GM19395 (cell line): ENCODE results near the gene PRDM16.
"Not testable (repeated sequence)": the region's sequence is repeated elsewhere in the genome, so short reads cannot be mapped to it uniquely, and the experiment has no call there.

Experiments
- ATAC-seq: cut with Tn5 transposase; IDR thresholded peaks from one replicate; pipeline ENCODE4 v1.9.1; 2021; ENCODE audit warnings: mild to moderate bottlenecking, moderate library complexity; ENCODE audit not compliant: unreplicated experiment

Gene PRDM16

DNA sequence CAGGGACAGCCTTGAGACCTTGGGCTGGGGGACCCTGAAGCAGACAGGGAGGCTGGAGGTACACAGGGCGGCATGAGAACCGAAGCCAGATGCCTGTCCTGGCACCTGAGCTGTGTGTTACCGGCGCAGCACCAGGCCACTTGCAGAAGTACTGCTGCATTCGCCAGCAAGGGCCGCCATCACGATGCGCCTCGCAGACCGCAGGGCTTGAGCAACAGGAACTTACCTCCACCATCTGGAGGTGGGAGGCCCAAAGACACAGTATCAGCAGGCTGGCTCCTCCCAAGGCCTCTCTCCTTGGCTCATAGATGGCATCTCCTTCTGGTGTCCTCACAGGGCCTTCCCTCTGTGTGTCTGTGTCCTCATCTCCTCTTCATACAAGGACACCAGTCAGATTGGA, 90.1 kb downstream of the PRDM16 start:
- ATAC-seq, result no peak

DNA sequence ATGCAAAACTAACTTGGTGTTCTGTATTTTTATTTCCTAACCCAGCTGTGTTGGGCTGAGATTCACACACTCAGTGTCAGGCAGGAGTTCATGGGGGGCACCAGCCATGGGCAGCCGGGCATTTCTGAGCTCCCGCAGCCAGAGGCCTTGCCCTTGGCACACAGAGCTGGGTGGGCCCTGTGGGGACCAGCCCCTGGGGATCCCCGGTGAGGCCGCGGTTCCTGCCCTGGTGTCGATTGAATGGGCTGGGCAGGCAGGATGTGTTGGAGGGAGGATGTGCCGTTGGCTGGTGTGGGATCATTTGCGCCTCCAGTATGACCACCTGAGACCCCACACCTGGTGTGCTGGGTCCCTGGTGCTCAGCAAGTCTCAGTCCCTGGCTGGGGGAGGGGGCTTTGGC, 91.0 kb downstream of the PRDM16 start:
- no peak for ATAC-seq

DNA sequence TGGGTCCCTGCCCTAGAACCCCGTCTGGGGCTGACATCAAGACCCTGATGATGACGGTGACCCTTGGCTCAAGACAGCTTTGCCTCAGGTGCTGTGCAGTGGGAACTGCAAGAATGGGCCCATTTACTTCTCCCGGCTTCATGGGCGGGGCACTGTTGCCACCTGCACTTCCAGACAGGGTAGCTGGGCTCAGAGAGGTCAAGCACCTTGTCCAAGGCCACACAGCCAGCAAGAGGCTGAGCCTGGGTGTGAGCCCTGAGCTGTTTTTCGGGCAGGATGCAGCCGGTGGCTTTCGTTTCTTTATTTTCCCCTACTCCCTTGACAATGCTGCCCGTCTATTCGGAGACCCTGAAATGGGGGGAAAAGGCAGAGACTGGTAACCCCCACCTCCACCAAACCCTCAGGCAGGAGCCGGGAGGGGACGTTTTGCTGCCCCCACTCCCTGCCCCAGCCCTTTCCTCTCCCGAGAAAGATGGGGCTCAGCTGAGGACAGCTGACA, 91.7 kb downstream of the PRDM16 start:
- ATAC-seq, result no peak

DNA sequence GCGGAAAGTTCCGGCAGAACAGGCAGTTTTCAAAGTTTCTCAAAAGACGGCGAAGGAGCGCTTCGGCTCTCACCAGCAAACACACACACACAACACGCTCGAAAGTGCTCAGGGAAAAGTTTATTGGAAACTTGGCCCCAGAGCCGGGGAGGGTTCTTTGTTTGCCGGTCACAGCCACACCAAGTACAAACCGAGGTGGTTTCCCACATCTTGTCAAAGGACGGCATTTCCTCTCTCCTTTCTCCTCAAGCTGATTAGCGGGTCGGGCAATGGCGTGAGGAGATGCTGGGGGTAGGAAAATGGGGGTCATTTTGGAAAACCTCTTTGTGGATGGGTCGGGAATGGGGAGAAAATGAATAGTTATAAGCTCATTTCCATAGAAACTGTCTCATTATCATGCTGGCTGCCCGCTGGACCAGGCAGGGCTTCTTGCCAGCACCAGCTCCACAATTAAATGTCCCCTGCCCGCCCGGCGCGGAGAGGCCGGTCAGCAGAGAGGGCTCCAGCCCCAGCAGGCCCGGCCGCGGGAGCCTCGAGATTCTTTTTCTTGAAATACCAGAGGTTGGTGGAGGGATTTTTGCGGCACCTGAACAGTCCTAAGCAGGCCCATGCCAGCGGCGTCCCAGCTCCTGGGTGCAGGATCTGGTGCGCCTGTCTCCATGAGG, 92.3 kb downstream of the PRDM16 start:
- no peak for ATAC-seq

DNA sequence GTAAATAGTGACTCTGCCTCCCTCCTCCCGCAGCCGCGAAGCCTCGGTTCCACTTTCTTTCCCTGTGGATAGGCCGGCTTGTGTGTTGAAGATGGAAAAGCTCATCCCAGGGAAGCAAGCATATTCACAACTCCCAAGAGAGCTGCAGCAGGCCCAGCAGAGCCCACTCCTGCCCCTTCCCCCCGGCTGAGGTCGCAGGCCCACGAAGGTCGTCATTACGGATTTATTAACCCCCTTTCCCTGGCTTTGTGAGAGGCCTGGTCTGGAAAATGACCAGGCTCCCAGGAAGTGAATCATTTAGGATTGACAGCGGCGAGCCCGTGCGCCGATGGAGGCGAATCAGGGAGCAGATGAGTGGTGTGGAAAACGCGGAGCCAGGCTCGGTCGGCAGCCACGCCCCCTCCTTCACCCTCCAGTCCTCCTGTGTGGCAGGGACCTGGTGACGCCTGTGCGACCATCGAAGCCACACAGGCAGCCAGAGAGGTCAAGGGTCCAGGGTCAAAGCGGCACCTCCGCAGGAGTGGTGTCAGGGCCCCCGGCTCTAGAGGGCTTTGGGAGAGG, 93.4 kb downstream of the PRDM16 start:
- no peak for ATAC-seq

DNA sequence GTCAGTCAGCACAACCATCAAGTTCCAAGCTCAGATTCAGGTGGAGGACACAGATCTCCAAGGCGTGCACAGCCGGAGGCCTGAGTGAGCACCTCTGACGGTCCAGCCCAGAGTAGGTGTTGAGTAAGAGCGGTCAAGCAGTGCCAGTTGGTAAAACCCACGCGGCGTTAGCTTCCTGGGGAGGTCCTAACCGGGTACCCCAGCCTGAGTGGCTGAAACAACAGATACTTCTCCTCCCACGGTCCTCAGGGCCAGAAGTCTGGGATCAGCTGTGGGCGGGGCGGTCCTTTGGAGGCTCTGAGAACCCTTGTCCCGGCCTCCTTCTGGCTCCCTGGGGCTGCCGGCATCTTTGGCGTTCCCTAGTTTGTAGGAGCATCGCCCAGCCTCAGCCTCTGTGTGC, 94.4 kb downstream of the PRDM16 start:
- no peak for ATAC-seq

DNA sequence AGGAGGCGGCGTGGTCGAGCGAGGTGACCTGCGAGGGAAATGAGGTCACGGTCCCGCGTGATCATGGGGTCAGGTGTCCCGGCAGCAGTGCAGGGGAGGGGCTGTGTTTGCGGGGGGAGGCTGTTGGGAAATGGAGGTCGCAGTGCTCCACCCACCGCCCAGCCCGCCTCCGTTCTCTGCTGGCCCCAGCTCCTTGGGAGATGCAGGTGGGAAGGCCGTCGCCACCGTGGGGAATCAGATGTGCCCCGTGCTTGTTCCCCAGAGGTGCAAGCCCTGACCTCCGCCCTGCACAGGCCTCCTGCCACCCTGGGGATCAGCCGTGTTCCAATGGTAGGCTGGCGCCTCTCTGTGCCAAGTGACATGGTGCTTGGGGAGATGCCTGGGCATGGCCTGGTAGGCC, 95.7 kb downstream of the PRDM16 start:
- ATAC-seq, result no peak

DNA sequence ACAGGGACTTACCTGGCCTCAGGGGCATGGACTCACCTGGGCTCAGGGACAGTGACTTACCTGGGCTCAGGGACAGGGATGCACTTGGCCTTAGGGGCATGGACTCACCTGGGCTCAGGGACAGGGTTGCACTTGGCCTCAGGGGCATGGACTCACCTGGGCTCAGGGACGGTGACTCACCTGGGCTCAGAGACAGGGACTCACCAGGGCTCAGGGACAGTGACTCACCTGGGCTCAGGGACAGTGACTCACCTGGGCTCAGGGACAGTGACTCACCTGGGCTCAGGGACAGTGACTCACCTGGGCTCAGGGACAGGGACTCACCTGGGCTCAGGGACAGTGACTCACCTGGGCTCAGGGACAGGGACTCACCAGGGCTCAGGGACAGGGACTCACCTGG, 96.2 kb downstream of the PRDM16 start:
- not testable (repeated sequence) for ATAC-seq

DNA sequence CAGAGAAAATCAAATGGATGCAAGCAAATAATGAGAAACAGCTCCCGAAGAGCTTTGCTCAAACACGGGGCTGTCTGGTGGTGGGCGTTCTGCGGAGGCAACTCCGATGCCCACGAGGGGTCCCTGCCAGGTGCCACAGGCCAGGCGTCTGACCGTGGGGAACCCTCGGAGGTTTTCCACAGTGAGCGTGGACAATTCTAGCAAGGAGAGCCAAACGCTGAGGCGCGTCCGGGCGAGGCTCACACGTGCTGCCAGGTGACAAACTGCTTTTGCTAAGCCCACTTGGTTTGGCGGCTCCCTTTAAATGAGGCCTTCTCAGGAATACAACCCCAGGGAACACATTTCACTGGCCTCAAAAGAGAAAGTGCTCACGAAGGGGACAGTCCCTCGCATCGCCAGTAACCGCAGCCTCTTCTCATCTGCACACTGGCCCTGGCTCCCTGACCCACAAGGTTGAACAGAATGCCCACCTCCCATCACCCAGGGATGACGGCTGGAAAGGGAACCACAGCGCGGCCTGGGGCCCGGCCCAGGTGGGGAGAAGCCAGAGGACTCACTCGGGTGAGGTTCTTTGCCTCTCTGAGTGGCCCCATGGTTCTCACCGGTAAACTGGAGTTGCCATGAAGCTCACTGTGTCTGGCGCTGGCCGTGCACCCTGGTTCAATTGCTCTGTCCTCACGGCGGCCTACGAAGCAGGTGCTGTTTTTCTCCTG, 97.4 kb downstream of the PRDM16 start:
- ATAC-seq, result no peak

DNA sequence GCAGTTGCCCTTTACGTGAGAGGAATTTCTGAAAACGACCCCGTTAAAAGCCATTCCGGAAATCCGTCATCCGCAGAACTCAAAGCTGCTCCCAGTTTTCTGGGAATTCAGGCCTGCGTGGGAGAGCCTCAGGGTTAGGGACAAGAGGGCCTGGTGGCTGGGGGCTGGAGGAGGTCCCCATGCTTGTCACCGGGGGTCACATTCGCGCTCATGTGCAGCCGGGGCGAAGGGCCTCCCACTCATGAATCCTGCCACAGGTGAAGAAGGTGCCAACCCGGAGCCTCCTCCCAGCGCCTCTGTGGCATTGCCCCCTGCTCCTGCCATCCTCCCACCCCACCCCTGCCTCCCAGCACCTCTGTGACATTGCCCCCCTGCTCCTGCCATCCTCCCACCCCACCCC, 98.3 kb downstream of the PRDM16 start:
- no peak for ATAC-seq

DNA sequence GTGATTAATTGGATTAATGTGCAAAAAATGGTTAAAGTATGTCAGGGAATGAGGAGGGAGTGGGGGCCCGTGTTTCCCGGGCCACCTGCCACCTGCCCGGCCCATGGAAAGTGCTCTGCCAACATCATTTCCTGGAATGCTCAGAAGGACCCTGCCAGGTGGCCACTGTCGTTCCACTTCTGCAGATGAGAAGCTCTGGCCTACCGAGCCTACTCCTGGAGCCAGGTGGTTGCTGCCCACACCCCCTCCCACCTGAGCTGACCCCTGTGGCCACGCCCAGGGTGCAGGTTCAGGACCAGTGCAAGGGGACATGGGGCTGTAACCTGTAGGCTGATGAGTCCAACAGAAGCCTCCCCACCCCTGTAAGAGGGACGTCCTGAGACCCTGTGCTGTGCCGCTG, 99.7 kb downstream of the PRDM16 start:
- ATAC-seq, result no peak

DNA sequence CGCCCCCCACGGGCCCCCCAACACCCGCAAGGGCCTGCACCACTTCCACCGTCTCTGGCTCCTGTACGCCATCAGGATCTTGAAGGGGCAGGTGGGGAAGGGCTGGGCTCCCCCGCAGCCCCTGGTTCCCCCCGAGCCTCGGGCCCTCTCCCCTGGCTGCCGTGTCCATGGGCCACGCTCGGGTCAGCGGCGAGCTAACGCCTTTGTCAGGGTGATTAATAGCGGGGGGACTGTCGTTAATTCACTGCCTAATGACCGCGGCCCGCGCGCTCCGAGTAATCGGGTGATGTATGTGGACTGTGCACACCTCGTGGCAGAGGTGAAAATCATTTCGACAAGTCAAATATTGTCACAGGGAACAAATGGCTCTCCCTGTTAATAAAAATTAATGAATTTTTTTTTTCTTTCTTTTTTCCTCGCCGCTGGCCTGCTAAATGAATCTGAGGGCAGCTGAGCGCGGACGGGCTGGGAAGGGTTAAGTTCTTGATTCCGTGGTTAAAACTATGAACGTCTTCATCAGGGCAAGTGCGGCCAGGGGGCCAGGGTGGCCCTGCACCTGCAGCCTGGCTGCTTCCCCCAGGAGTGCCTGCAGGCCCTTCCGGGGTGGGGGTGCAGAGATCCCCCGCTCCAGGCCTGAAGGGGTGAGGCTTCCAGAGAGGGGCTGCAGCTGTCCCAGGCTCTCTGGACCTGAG, 100.8 kb downstream of the PRDM16 start:
- no peak for ATAC-seq

DNA sequence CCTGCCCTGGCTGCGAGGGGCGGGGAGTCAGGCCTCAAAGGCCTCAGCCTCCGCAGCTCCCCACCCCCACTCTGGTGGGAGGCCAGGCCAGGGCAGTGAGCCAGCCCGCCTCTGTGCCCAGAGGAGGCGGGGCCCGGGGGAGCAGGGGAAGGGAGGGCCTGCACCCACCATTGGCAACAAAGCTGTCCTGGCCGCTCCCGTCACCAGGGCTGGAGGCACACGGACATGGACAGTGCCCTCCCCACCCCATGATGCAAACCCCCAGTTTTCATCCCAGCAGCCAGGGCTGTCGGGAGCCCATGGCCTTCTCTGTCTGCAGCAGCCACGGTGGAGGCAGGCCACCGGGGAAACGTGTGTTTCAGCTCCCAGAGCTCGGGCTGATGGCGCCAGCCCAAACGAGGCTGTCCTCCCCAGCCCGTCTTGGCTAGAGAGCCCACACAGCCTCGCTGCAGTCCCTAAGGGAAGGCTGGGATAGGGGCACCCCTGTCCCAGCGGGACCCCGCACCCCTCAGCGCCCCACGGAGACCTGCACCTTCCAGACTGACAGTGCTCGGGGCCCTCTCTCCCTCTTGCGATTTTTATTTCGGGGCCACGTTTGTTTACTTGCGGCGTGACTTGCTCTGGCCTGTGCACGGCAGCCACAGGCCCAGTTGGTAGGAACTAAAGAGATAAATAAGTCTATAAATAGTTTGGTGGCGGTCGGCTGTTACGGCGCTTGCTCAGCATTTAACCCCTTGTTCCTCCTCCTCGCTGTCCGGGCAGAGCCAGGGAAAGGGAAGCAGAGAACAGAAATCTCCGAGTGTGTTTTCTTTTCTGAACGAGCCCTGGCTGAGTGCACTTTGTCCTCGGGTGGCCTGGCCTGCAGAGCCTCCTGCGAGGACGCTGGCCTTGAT, 101.8 kb downstream of the PRDM16 start:
- no peak for ATAC-seq

DNA sequence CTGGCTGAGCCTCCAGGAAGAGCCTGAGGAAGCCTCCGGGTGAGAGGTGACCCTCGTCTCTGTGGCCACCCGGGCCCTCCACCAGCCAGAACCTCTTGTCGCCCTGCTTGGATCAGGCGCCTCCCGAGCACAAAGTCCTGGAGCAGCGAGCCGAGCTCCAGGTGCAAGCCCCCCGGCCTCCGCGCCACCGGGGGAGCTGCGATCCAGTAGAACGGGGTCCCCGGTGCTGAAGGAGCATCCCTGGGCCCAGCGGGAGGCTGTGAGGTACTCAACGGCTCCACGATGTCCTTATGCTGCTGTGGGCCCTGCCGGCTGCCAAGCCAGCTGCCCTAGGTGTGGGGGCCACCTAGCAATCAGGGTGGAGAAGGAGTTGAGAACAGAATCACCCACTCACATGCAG, 102.8 kb downstream of the PRDM16 start:
- no peak for ATAC-seq

DNA sequence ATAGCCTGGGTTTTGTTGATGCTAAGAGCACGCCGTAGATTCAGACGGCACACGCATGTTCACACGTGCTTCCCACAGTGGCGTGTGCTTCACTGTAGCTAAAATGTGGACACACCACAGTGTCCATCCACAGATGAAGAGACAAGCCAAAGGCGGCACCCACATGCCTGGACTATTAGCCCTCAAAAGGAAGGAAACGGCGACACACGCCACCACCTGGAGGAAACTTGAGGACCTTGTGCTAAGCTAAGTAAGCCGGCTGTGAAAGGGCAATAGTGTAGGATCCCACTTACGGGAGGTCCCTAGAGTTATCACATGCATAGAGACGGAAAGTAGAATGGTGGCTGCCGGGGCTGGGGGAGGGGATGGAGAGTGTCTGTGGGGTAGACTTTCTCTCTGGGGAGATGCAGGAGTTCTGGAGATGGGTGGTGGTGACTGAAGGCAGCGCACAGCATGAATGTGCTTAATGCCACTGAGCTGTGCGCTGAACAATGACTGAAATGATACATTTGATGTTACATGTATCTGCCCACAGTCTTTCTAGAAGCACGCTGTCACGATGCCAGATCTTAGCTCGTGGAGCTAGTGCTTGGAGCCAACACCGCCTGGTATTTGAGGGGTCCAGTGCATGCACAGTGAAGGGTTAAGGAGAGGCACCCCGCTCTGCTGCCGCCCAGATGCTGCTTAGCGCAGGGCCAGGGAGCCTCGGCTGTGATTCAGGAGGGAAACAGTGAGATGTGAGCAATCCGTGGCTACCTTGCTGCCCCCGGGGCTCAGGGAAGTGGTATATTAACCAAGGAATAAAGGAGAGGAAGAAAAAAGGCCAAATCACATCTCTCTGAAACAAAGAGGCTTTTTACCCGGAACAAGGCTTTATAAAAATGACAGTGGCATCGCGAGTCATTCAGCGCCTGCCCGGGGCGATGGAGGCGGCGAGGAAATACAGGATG, 103.7 kb downstream of the PRDM16 start:
- ATAC-seq, result no peak

DNA sequence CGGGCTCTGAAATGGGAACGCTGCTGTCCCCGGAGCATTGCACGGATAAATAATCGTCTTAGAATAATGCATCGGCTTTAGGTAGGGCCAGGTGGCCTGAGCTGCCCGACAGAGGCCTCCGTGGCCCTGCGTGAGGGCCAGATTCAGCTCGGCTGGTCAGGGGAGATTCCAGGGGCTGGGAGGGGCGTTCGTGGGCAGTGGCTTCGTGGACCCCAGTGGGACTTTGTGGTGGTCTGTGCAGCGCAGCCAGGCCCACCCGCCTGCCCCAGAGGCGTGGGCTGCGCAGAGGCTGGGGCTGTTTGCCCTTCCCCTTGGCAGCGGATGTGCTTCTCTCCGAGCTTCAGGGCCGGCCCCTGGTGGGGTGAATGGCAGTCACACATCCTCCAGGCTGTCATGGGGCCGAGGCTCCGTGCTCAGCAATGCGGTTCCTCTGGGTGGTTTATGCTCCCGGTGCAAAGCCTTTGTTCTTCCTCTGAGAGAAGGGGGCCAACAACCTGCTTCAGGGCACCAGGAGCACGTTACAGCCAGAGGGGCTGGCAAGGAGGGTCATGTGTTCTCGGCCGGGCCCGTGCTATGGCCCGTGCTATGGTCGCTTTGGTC, 104.5 kb downstream of the PRDM16 start:
- no peak for ATAC-seq

DNA sequence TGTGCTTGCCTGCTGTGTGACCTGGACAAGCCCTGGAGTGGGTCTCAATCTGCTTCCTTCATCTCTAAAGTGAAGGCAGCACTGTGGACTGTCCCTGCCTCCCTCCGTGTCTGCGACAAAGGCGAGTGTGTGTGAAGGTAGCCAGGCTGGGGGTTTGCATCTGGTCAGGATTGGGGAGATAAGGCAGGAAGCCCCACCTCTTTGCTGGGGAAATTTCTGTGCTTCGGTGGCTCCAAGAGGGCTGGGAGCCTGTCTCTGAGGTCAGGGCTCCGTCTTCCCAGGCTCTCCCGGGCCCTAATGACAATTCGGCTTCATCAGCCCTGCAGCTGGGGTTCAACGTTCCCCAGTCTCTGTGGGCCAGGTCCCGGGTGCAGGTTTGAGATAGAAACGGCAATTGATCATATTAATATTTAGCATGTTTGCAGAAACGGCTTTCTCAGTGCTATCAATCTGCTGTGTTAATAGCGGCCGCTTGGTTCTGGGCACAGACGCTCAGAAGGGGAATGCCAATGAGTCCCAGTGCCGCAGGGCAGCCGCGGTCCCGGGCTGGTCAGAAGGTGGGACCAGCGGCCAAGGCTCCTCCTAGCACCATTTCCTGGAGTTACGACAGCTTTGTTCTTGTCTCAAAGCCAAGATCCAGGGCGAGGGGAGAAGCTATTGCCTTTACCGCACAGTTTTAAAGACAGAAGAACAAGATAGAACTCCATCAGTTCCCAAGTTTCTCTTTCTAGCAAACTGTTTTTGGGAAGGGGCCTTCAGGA, 105.7 kb downstream of the PRDM16 start:
- ATAC-seq, result no peak

DNA sequence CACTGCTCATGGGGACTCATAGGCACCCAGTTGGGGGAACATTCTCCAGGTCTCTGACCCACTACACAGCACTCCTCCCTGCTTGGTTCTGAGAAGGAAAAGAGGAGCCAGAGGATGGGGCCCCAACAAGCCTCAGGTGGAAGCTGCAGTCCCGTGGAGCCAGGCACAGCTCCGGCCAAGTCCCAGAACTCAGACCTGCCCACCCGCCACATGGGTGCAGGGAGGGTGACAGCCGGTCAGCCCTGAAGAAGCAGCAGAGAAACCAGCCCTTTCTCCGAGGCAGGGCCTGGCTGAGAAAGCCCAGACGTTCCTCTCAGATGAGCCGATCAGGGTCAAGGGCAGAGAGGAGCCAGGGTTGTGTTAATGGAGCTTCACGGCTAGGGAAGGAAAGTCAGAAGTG, 106.5 kb downstream of the PRDM16 start:
- ATAC-seq, result no peak
